ENCODE measurements around the gene PAK1IP1. TPM values are rescaled to one million over a fixed set of nuclear protein-coding genes. Genes with fewer than 3 reads are reported as not detected.
"Not testable (repeated sequence)": the region's sequence is repeated elsewhere in the genome, so short reads cannot be mapped to it uniquely, and the experiment has no call there.

The PAK1IP1 gene
- total RNA-seq, 1 donor from 2014 or later: 21.9 TPM

- Histone ChIP-seq H3K27ac (ENCODE audit: low read depth, low read length) (no peak overlapping the region), H3K79me2 (ENCODE audit: insufficient read depth, low read length) (no peaks in the 10 kb centered on the region), H3K4me1 (ENCODE audit: insufficient read depth, low read length) (no peaks in the 10 kb centered on the region), H3K36me3 (ENCODE audit: insufficient read depth, low read length) (no peaks in the 10 kb centered on the region), H3K4me3 (ENCODE audit: insufficient read depth, low read depth, low read length) (no peak overlapping the region), H2AFZ (ENCODE audit: low read depth, low read length) (no peak overlapping the region), H3K9ac (ENCODE audit: low read length) (no peak overlapping the region), H3K4me2 (ENCODE audit: low read length) (no peak overlapping the region), H4K20me1 (ENCODE audit: insufficient read depth, low read length) (no peaks in the 10 kb centered on the region), H3K9me3 (ENCODE audit: insufficient read depth, low read depth, low read length) (no peaks in the 10 kb centered on the region), H3K27me3 (ENCODE audit: insufficient read depth, low read length) (peaks cover 2% of the 10 kb centered on the region)
- H3K4me3 Mint-ChIP-seq (ENCODE audit: unreplicated experiment): no peak overlapping the region
- TF ChIP-seq EZH2 (IDR thresholded peaks at IDR 0.05; ENCODE audit: insufficient read depth, low read length) (no peak), CTCF (IDR thresholded peaks at IDR 0.05; ENCODE audit: insufficient read depth, low read depth, low read length) (no peak)
- H3K27me3 Mint-ChIP-seq (ENCODE audit: low read depth, unreplicated experiment): peaks cover 7% of the 10 kb centered on the region
- no peak for FAIRE-seq
- no peaks in the 10 kb centered on the region for H3K36me3 Mint-ChIP-seq (ENCODE audit: low read depth, unreplicated experiment)
- H3K4me1 Mint-ChIP-seq (ENCODE audit: low read depth, unreplicated experiment): peaks cover 2% of the 10 kb centered on the region
- H3K27ac Mint-ChIP-seq (ENCODE audit: unreplicated experiment): no peak overlapping the region
- H3K9me3 Mint-ChIP-seq (ENCODE audit: unreplicated experiment): peaks cover 7% of the 10 kb centered on the region
- DNase-seq (ENCODE audit: low read depth): no peak
Observed at GRCh38 chr6:10658910-10659698, 35.7 kb upstream of the PAK1IP1 start.

- Mint-ChIP-seq H3K36me3 (ENCODE audit: low read depth, unreplicated experiment) (no peaks in the 10 kb centered on the region), H3K4me3 (ENCODE audit: unreplicated experiment) (no peak overlapping the region), H3K27me3 (ENCODE audit: low read depth, unreplicated experiment) (peaks cover 7% of the 10 kb centered on the region), H3K9me3 (ENCODE audit: unreplicated experiment) (peaks cover 10% of the 10 kb centered on the region), H3K27ac (ENCODE audit: unreplicated experiment) (no peak overlapping the region), H3K4me1 (ENCODE audit: low read depth, unreplicated experiment) (peaks cover 2% of the 10 kb centered on the region)
- Histone ChIP-seq H3K27ac (ENCODE audit: low read depth, low read length) (no peak overlapping the region), H3K36me3 (ENCODE audit: insufficient read depth, low read length) (no peaks in the 10 kb centered on the region), H3K4me2 (ENCODE audit: low read length) (no peak overlapping the region), H3K27me3 (ENCODE audit: insufficient read depth, low read length) (peaks cover 2% of the 10 kb centered on the region), H3K4me1 (ENCODE audit: insufficient read depth, low read length) (no peaks in the 10 kb centered on the region), H4K20me1 (ENCODE audit: insufficient read depth, low read length) (no peaks in the 10 kb centered on the region), H2AFZ (ENCODE audit: low read depth, low read length) (no peak overlapping the region), H3K79me2 (ENCODE audit: insufficient read depth, low read length) (no peaks in the 10 kb centered on the region), H3K9me3 (ENCODE audit: insufficient read depth, low read depth, low read length) (no peaks in the 10 kb centered on the region), H3K4me3 (ENCODE audit: insufficient read depth, low read depth, low read length) (no peak overlapping the region), H3K9ac (ENCODE audit: low read length) (no peak overlapping the region)
- no peak for DNase-seq (ENCODE audit: low read depth)
- FAIRE-seq: no peak
- TF ChIP-seq EZH2 (IDR thresholded peaks at IDR 0.05; ENCODE audit: insufficient read depth, low read length) (no peak), CTCF (IDR thresholded peaks at IDR 0.05; ENCODE audit: insufficient read depth, low read depth, low read length) (no peak)
Observed at GRCh38 chr6:10659699-10660348, 34.9 kb upstream of the PAK1IP1 start.

GRCh38 chr6:10660431-10661191 lies 34.2 kb upstream of the PAK1IP1 start:
- not testable (repeated sequence) for H3K4me1 ChIP-seq (ENCODE audit: insufficient read depth, low read length); H3K27me3 Mint-ChIP-seq (ENCODE audit: low read depth, unreplicated experiment); H3K9me3 ChIP-seq (ENCODE audit: insufficient read depth, low read depth, low read length); H3K27ac Mint-ChIP-seq (ENCODE audit: unreplicated experiment); H3K27me3 ChIP-seq (ENCODE audit: insufficient read depth, low read length); H3K9me3 Mint-ChIP-seq (ENCODE audit: unreplicated experiment); H3K36me3 Mint-ChIP-seq (ENCODE audit: low read depth, unreplicated experiment); H4K20me1 ChIP-seq (ENCODE audit: insufficient read depth, low read length); H3K4me1 Mint-ChIP-seq (ENCODE audit: low read depth, unreplicated experiment); H3K9ac ChIP-seq (ENCODE audit: low read length); H3K27ac ChIP-seq (ENCODE audit: low read depth, low read length); H3K4me3 ChIP-seq (ENCODE audit: insufficient read depth, low read depth, low read length); FAIRE-seq; H3K4me3 Mint-ChIP-seq (ENCODE audit: unreplicated experiment); H3K36me3 ChIP-seq (ENCODE audit: insufficient read depth, low read length); H3K4me2 ChIP-seq (ENCODE audit: low read length); H3K79me2 ChIP-seq (ENCODE audit: insufficient read depth, low read length); DNase-seq (ENCODE audit: low read depth); H2AFZ ChIP-seq (ENCODE audit: low read depth, low read length)
